DOHH2 (cell line): ENCODE measurements around the gene MACROD2.

ENCODE experiments used
- H3F3A ChIP-seq: fragments of 200-600 bp; sonication (generic), shearing (Covaris generic); 2 replicates; pipeline ENCODE4 v1.6.0; 2016; ENCODE audit warnings: antibody characterized with exemption, mild to moderate bottlenecking; ENCODE audit not compliant: control insufficient read depth, insufficient read depth
- H3K27ac ChIP-seq: fragments of 200-600 bp; sonication (generic); 2 replicates; pipeline ENCODE4 v1.5.1; 2014; ENCODE audit warnings: low read depth, mild to moderate bottlenecking, low read length, moderate library complexity
- H3K27me3 ChIP-seq: fragments of 200-600 bp; sonication (generic); 2 replicates; pipeline ENCODE4 v1.6.1; 2014; ENCODE audit warnings: mild to moderate bottlenecking, low read length, mixed read lengths; ENCODE audit not compliant: control insufficient read depth
- H3K36me3 ChIP-seq: fragments of 200-600 bp; sonication (generic); 2 replicates; pipeline ENCODE4 v1.6.1; 2014; ENCODE audit warnings: mild to moderate bottlenecking, low read length, moderate library complexity, mixed read lengths; ENCODE audit not compliant: control insufficient read depth
- H3K4me1 ChIP-seq: fragments of 200-600 bp; sonication (generic); 2 replicates; pipeline ENCODE4 v1.6.1; 2014; ENCODE audit warnings: mild to moderate bottlenecking, low read length, mixed read lengths; ENCODE audit not compliant: control insufficient read depth
- H3K4me2 ChIP-seq: fragments of 200-600 bp; sonication (generic); 2 replicates; pipeline ENCODE4 v1.6.0; 2014; ENCODE audit warnings: mild to moderate bottlenecking, low read length, moderate library complexity
- H3K4me3 ChIP-seq: fragments of 200-600 bp; sonication (generic); 2 replicates; pipeline ENCODE4 v1.5.1; 2014; ENCODE audit warnings: mild to moderate bottlenecking, low read length, mixed read lengths
- H3K79me2 ChIP-seq: fragments of 200-600 bp; sonication (generic); 2 replicates; pipeline ENCODE4 v1.6.1; 2014; ENCODE audit warnings: mild to moderate bottlenecking, low read length, mixed read lengths; ENCODE audit not compliant: control insufficient read depth
- H3K9me2 ChIP-seq: fragments of 200-600 bp; sonication (generic); replicated peaks from 2 replicates; pipeline ENCODE4 v1.6.1; 2014; ENCODE audit warnings: mild to moderate bottlenecking, low read length, mixed read lengths; ENCODE audit not compliant: control insufficient read depth
- H3K9me3 ChIP-seq: fragments of 200-600 bp; sonication (generic); 2 replicates; pipeline ENCODE4 v1.6.1; 2014; ENCODE audit warnings: antibody characterized with exemption, low read length, mixed read lengths; ENCODE audit not compliant: control insufficient read depth, insufficient read depth
- H4K20me1 ChIP-seq: fragments of 200-600 bp; sonication (generic); 2 replicates; pipeline ENCODE4 v1.6.0; 2014; ENCODE audit warnings: low read depth, mild to moderate bottlenecking, antibody characterized with exemption, low read length, moderate library complexity; ENCODE audit not compliant: control insufficient read depth, insufficient read depth
- CTCF ChIP-seq: fragments of 200-600 bp; sonication (generic); IDR thresholded peaks from one replicate; pipeline ENCODE4 v1.5.1; 2014; ENCODE audit warnings: antibody characterized with exemption, mild to moderate bottlenecking, low read depth, low read length; ENCODE audit not compliant: poor library complexity, severe bottlenecking
- EZH2phosphoT487 ChIP-seq: fragments of 200-600 bp; sonication (generic); IDR thresholded peaks from 2 replicates; pipeline ENCODE4 v1.6.1; 2017; ENCODE audit warnings: borderline replicate concordance, mild to moderate bottlenecking, antibody characterized with exemption, low read length, moderate library complexity, mixed read lengths

The MACROD2 gene

DNA sequence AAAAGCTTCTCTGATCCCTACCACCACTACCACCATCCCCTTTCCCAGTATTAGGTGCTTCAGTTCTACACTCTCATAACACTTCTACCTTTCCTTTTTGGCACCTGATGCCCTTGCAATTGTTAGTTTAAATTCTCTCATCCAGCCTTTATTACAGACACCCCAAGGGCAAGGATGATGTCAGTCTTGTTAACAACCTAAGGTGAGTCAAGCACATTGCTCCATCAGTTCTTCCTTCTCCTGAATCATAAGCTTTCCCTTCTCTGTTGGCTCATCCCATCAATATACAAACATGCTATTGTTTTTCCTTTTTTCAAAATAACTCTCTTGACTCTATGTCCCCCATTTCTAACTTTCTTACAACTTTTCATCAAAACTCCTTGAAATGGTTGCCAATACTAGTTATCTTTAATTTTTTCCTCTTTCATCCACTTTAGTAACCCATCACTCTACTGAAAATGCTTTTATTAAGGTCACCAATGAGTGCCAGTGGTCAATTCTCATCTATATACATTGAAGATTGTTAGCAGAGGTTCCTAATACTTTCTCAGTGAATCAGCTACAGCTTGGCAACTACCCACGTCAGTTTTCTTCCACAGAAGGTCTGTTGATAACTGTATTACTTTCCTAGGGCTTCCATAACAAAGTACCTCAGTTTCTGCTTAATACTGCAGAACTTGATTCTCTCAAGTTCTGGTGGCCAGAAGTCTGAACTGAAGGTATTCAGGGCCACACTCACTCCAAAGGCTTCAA is 439.2 kb downstream of the MACROD2 start:
- no peak overlapping the region for H3K4me3 ChIP-seq
- H3F3A ChIP-seq, result no peaks in the 10 kb centered on the region
- H3K27me3 ChIP-seq, result no peaks in the 10 kb centered on the region
- H3K4me2 ChIP-seq, result no peak overlapping the region
- no peaks in the 10 kb centered on the region for H3K36me3 ChIP-seq
- no peaks in the 10 kb centered on the region for H4K20me1 ChIP-seq
- H3K4me1 ChIP-seq, result no peaks in the 10 kb centered on the region
- no peaks in the 10 kb centered on the region for H3K9me2 ChIP-seq
- no peaks in the 10 kb centered on the region for H3K9me3 ChIP-seq
- no peaks in the 10 kb centered on the region for H3K79me2 ChIP-seq
- TF ChIP-seq EZH2phosphoT487 (no peak), CTCF (no peak)
- no peak overlapping the region for H3K27ac ChIP-seq

- H3K9me3 ChIP-seq, result no peaks in the 10 kb centered on the region
- no peaks in the 10 kb centered on the region for H3K4me1 ChIP-seq
- no peak overlapping the region for H3K4me2 ChIP-seq
- no peaks in the 10 kb centered on the region for H3K27me3 ChIP-seq
- no peaks in the 10 kb centered on the region for H3K79me2 ChIP-seq
- H3F3A ChIP-seq, result no peaks in the 10 kb centered on the region
- no peaks in the 10 kb centered on the region for H4K20me1 ChIP-seq
- TF ChIP-seq CTCF (no peak), EZH2phosphoT487 (no peak)
- H3K27ac ChIP-seq, result no peak overlapping the region
- no peaks in the 10 kb centered on the region for H3K9me2 ChIP-seq
- H3K4me3 ChIP-seq, result no peak overlapping the region
- H3K36me3 ChIP-seq, result no peaks in the 10 kb centered on the region
Measured at GRCh38 chr20:14441201-14441600, 445.9 kb downstream of the MACROD2 start.

DNA sequence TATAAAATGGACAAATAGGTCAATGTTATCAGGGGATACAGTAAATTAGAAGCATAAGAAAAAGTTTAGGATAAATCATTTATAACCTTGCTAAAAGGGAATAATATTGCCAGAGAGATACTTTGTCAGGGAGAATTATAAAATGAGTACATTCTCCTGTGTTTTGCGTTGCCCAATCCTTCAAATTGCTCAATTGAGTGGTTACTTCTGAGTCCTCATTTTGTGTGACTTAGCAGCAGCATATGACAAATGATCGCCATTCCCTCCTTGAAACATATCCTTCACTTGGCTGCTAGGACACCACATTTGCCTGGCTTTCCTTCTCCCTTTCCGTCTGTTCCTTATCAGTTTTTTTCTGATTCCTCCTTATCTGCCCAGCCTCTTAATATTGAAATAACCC is 448.8 kb downstream of the MACROD2 start:
- no peak overlapping the region for H3K27ac ChIP-seq
- H3K27me3 ChIP-seq, result no peaks in the 10 kb centered on the region
- no peaks in the 10 kb centered on the region for H4K20me1 ChIP-seq
- no peak overlapping the region for H3K4me2 ChIP-seq
- no peaks in the 10 kb centered on the region for H3K36me3 ChIP-seq
- TF ChIP-seq EZH2phosphoT487 (no peak), CTCF (no peak)
- H3K9me2 ChIP-seq, result no peaks in the 10 kb centered on the region
- no peaks in the 10 kb centered on the region for H3K4me1 ChIP-seq
- H3K9me3 ChIP-seq, result no peaks in the 10 kb centered on the region
- H3K4me3 ChIP-seq, result no peak overlapping the region
- H3K79me2 ChIP-seq, result no peaks in the 10 kb centered on the region
- H3F3A ChIP-seq, result no peaks in the 10 kb centered on the region
